Smooth muscle cell (in vitro differentiated cells): ENCODE data around the gene FOLR1. TPM values are rescaled to one million over a fixed set of nuclear protein-coding genes. Genes with fewer than 3 reads are reported as not detected.

ENCODE experiments used
- DNase-seq: peaks from one replicate; lab custom pipeline; 2025; ENCODE audit not compliant: unreplicated experiment; lab: John Stamatoyannopoulos, UW
- H2AFZ ChIP-seq: fragments of 200-600 bp; sonication (generic); 2 replicates; pipeline ENCODE4 v1.6.0; 2016; ENCODE audit warnings: antibody characterized with exemption, low read depth, mild to moderate bottlenecking
- H3F3A ChIP-seq: fragments of 200-600 bp; sonication (generic); 2 replicates; pipeline ENCODE4 v1.6.0; 2017; ENCODE audit warnings: antibody characterized with exemption, low read depth
- H3K27ac ChIP-seq: fragments of 200-600 bp; sonication (generic); 2 replicates; pipeline ENCODE4 v1.5.1; 2016; ENCODE audit warnings: low read depth, mild to moderate bottlenecking
- H3K27me3 ChIP-seq: fragments of 200-600 bp; sonication (generic); 2 replicates; pipeline ENCODE4 v1.6.1; 2016; ENCODE audit warnings: low read depth, mild to moderate bottlenecking
- H3K36me3 ChIP-seq: fragments of 200-600 bp; sonication (generic); 2 replicates; pipeline ENCODE4 v1.5.1; 2016; ENCODE audit warnings: low read depth
- H3K4me1 ChIP-seq: fragments of 200-600 bp; sonication (generic); 2 replicates; pipeline ENCODE4 v1.5.1; 2016; ENCODE audit warnings: low read depth
- H3K4me2 ChIP-seq: fragments of 200-600 bp; sonication (generic); 2 replicates; pipeline ENCODE4 v1.6.0; 2016; ENCODE audit warnings: mild to moderate bottlenecking
- H3K4me3 ChIP-seq: fragments of 200-600 bp; sonication (generic); 2 replicates; pipeline ENCODE4 v1.5.1; 2016; ENCODE audit warnings: mild to moderate bottlenecking
- H3K79me2 ChIP-seq: fragments of 200-600 bp; sonication (generic); 2 replicates; pipeline ENCODE4 v1.6.0; 2016; ENCODE audit warnings: low read depth, mild to moderate bottlenecking
- H3K9ac ChIP-seq: fragments of 200-600 bp; sonication (generic); 2 replicates; pipeline ENCODE4 v1.6.0; 2016; ENCODE audit warnings: low read depth
- H3K9me3 ChIP-seq: fragments of 200-600 bp; sonication (generic); replicated peaks from 2 replicates; pipeline ENCODE4 v1.5.1; 2016; ENCODE audit warnings: low read depth
- H4K20me1 ChIP-seq: fragments of 200-600 bp; sonication (generic); 2 replicates; pipeline ENCODE4 v1.6.0; 2016; ENCODE audit warnings: low read depth
- WGBS: methylation state at CpG from one replicate; pipeline ENCODE4 v1.1.7; 2016; ENCODE audit warnings: low lambda C conversion rate; 5-methylcytosine and 5-hydroxymethylcytosine counted together
- polyA plus RNA-seq: library from polyadenylated mRNA; unstranded; fragments of >200 nt; fragmentation: Nextera tagmentation; extraction: Ambion mirVana; gene quantifications from 2 replicates; pipeline ENCODE4 v1.2.1, GENCODE V29; 2016
- total RNA-seq: library from RNA; depleted of rRNA; stranded (reverse); fragments of >200 nt; gene quantifications from 2 replicates; pipeline ENCODE4 v1.2.3, GENCODE V29; 2014
- TF ChIP-seq, protein P1 (sequence below): fragments of 200-600 bp; sonication (generic); IDR thresholded peaks from 2 replicates; pipeline ENCODE4 v1.5.1; 2017; ENCODE audit warnings: borderline replicate concordance, mild to moderate bottlenecking, antibody characterized with exemption; ENCODE audit not compliant: insufficient read depth, poor library complexity, severe bottlenecking

FOLR1 gene
- total and polyA plus RNA-seq, 2 experiments from 2014 or later = 8.1 to 9.4 TPM

DNA sequence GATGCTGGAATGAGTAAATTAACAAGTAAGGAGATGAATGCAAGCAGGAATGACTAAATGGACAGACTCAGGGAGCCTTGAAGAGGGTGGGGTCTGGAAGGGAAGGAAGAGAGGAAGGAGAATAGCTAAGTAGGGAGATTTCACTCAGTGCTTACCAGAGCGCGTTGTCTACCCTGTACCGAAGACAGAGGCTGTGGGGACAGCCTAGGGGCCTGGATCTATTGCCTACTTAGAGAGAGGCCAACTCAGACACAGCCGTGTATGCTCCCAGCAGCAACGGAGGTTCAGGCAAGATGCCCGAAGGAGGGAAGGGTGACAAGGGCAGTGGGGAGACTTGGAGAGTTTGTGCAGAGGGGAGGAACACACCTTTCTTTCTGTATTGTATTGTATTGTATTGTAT is 24.7 kb downstream of the FOLR1 start, which contains the start of gene FOLR2:
Gene FOLR2 (plus strand): TSS at position 157 of the 400 bp plus-strand sequence. CDS start 1,791 bp downstream, outside the sequence.
- 95% methylated on average over 6 of the region's 6 CpGs for WGBS
- no peak within 1 kb of the TSS for H3K27ac ChIP-seq

DNA sequence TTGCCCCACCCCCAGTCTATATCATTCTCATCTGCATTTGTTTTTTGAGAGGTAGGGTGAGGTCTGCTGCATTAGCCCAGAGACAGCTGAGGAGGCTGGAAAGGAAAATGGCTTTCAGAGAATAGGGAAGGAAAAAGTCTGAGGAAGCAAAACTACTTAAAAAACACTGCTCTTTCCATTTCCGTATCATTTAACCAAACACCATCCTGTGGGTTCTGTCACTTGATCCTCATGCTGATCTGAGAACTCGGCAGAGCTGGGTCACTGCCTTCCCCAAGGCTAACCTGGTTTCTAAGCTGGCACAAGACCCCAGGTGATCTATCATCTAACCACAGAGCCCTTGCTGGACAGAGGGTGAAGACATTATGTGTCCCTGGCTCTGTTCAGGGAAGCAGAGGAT is 25.9 kb downstream of the FOLR1 start:
- no peaks in the 10 kb centered on the region for H3F3A ChIP-seq
- H3K79me2 ChIP-seq = no peaks in the 10 kb centered on the region
- no peak overlapping the region for H3K9ac ChIP-seq
- TF ChIP-seq, protein P1, sequence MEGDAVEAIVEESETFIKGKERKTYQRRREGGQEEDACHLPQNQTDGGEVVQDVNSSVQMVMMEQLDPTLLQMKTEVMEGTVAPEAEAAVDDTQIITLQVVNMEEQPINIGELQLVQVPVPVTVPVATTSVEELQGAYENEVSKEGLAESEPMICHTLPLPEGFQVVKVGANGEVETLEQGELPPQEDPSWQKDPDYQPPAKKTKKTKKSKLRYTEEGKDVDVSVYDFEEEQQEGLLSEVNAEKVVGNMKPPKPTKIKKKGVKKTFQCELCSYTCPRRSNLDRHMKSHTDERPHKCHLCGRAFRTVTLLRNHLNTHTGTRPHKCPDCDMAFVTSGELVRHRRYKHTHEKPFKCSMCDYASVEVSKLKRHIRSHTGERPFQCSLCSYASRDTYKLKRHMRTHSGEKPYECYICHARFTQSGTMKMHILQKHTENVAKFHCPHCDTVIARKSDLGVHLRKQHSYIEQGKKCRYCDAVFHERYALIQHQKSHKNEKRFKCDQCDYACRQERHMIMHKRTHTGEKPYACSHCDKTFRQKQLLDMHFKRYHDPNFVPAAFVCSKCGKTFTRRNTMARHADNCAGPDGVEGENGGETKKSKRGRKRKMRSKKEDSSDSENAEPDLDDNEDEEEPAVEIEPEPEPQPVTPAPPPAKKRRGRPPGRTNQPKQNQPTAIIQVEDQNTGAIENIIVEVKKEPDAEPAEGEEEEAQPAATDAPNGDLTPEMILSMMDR = no peak
- no peak overlapping the region for H3K4me3 ChIP-seq
- H3K27me3 ChIP-seq = peaks cover 16% of the 10 kb centered on the region
- no peak for DNase-seq
- H2AFZ ChIP-seq = no peak overlapping the region
- 77% methylated on average over 2 of the region's 2 CpGs for WGBS
- H4K20me1 ChIP-seq = no peaks in the 10 kb centered on the region
- no peaks in the 10 kb centered on the region for H3K36me3 ChIP-seq
- no peak overlapping the region for H3K4me2 ChIP-seq
- H3K4me1 ChIP-seq = no peaks in the 10 kb centered on the region
- no peak overlapping the region for H3K27ac ChIP-seq
- H3K9me3 ChIP-seq = no peaks in the 10 kb centered on the region

More for the DNA sequence above, 24.7 kb downstream of the FOLR1 start, which contains the start of gene FOLR2:
- Histone ChIP-seq H3K27me3 (peaks cover 16% of the 10 kb centered on the region), H3K9me3 (no peaks in the 10 kb centered on the region), H3F3A (no peaks in the 10 kb centered on the region), H3K9ac (no peak within 1 kb of the TSS), H2AFZ (no peak within 1 kb of the TSS), H4K20me1 (no peaks in the 10 kb centered on the region), H3K4me3 (no peak within 1 kb of the TSS), H3K4me2 (no peak within 1 kb of the TSS), H3K79me2 (no peaks in the 10 kb centered on the region), H3K4me1 (no peaks in the 10 kb centered on the region), H3K36me3 (no peaks in the 10 kb centered on the region)
- DNase-seq = no peak
- TF ChIP-seq, protein P1 = no peak

DNA sequence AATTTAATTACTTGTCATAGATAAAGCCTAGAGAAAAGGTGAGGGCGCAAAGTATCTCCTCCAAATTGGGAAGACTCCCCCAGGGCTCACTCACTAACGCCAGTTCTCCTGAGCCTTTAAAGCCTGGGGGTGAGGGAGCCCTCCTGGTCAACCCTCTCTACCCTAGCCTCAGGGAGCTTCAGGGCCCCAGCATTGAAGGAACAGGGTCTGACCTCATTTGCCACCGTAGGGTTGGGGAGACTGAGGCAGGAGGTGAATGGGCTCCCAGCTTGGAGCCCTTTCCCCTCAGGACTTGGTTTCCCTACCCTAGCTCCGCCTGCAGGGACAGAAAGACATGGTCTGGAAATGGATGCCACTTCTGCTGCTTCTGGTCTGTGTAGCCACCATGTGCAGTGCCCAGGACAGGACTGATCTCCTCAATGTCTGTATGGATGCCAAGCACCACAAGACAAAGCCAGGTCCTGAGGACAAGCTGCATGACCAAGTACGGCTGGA is 26.4 kb downstream of the FOLR1 start:
- DNase-seq = no peak
- H3K36me3 ChIP-seq = no peaks in the 10 kb centered on the region
- peaks cover 14% of the 10 kb centered on the region for H3K27me3 ChIP-seq
- TF ChIP-seq, protein P1 = no peak
- WGBS = 89% methylated on average over 5 of the region's 5 CpGs
- H3F3A ChIP-seq = no peaks in the 10 kb centered on the region
- no peak overlapping the region for H3K27ac ChIP-seq
- no peak overlapping the region for H3K4me3 ChIP-seq
- H3K4me2 ChIP-seq = no peak overlapping the region
- no peak overlapping the region for H2AFZ ChIP-seq
- H3K9ac ChIP-seq = no peak overlapping the region
- H3K4me1 ChIP-seq = no peaks in the 10 kb centered on the region
- H4K20me1 ChIP-seq = no peaks in the 10 kb centered on the region
- no peaks in the 10 kb centered on the region for H3K79me2 ChIP-seq
- no peaks in the 10 kb centered on the region for H3K9me3 ChIP-seq

DNA sequence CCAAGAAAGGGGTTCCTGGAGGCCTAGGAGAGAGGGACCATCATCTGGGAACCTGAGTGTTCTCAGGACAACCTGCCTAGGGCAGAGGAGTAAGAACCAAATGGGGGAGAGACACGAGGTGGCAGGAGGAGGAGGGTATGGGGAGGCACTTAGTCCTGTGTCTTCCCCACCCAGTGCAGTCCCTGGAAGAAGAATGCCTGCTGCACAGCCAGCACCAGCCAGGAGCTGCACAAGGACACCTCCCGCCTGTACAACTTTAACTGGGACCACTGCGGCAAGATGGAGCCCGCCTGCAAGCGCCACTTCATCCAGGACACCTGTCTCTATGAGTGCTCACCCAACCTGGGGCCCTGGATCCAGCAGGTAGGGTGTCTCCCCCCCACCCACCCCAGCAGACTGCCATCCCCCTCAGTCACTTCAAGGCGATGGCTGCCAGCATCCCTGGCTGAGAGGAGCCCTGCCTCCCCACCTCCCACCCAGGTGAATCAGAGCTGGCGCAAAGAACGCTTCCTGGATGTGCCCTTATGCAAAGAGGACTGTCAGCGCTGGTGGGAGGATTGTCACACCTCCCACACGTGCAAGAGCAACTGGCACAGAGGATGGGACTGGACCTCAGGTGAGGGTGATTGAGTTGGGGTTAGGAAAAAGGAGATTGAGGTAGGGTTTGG is 28.9 kb downstream of the FOLR1 start:
- 89% methylated on average over 10 of the region's 10 CpGs for WGBS
- DNase-seq = no peak
- no peaks in the 10 kb centered on the region for H3K9me3 ChIP-seq

More for the DNA sequence above, 28.9 kb downstream of the FOLR1 start:
- Histone ChIP-seq H4K20me1 (peaks cover 9% of the 10 kb centered on the region), H3K4me1 (no peaks in the 10 kb centered on the region), H3K27me3 (peaks cover 3% of the 10 kb centered on the region), H3K36me3 (no peaks in the 10 kb centered on the region), H3K9ac (no peak overlapping the region), H3K27ac (no peak overlapping the region), H3K4me2 (no peak overlapping the region), H2AFZ (no peak overlapping the region), H3K4me3 (no peak overlapping the region), H3F3A (no peaks in the 10 kb centered on the region), H3K79me2 (peaks cover 19% of the 10 kb centered on the region)
- TF ChIP-seq, protein P1 = no peak
